Measurements from ENCODE around the gene FNDC3B. TPM values are rescaled to one million over a fixed set of nuclear protein-coding genes. Genes with fewer than 3 reads are reported as not detected.

The FNDC3B gene
- total and polyA plus RNA-seq, 2 of the 8 experiments (the other 6 are each of a cell fraction or from before 2014, with no cell fraction given): 14.1 to 44.4 TPM

- H3K4me1 ChIP-seq (replicated peaks in 1 of 4; ENCODE audit: control insufficient read depth in 3 of 4, insufficient read depth in 4 of 4, low read length in 3 of 4): no peaks in the 10 kb centered on the region
- no peak overlapping the region for H2BK20ac ChIP-seq (ENCODE audit: low read length)
- no peaks in the 10 kb centered on the region for H4K20me1 ChIP-seq (replicated peaks in 1 of 2; ENCODE audit: control insufficient read depth in 1 of 2, insufficient read depth in 2 of 2, low read length in 2 of 2)
- no peak overlapping the region for H3K18ac ChIP-seq (ENCODE audit: extremely low read depth, low read length)
- WGBS, 2 experiments (ENCODE audit: extremely low coverage in 1 of 2, insufficient coverage in 1 of 2, insufficient read length in 1 of 2, insufficient replicate concordance in 2 of 2, low coverage in 1 of 2, low lambda C conversion rate in 2 of 2, missing lambda C conversion rate in 1 of 2): 90% methylated on average over 4 of the region's 4 CpGs; no CpG with 5 or more reads in 1 of the 2 experiments
- no peak overlapping the region for H3K4me3 ChIP-seq (ENCODE audit: extremely low read depth in 1 of 4, insufficient read depth in 2 of 4, low read depth in 3 of 4, low read length in 4 of 4)
- H3K14ac ChIP-seq (ENCODE audit: insufficient read length): no peak overlapping the region
- no peaks in the 10 kb centered on the region for H3K79me2 ChIP-seq (ENCODE audit: control insufficient read depth in 1 of 2, insufficient read depth in 2 of 2, low read length in 2 of 2)
- H3K79me1 ChIP-seq (ENCODE audit: low read depth, low read length): no peaks in the 10 kb centered on the region; the same call in 1 of the 2 replicates
- no peaks in the 10 kb centered on the region for H3K27me3 ChIP-seq (replicated peaks in 1 of 4; ENCODE audit: control insufficient read depth in 3 of 4, extremely low read depth in 1 of 4, insufficient read depth in 3 of 4, low read length in 3 of 4)
- FAIRE-seq: no peak
- no peak overlapping the region for H2AK5ac ChIP-seq (ENCODE audit: low read depth, low read length)
- no peak overlapping the region for H3K9ac ChIP-seq (replicated peaks in 1 of 4; ENCODE audit: extremely low read depth in 1 of 4, low read depth in 3 of 4, low read length in 3 of 4)
- CTCF ChIA-PET (ENCODE audit: partially characterized antibody): interaction anchor here (1.1 to 2.6 kb wide), 4 partner anchors 11 to 253 kb away, joined by 3 to 8 read pairs (median 4); no protein-coding TSS in a partner anchor
- no peak overlapping the region for H3K23ac ChIP-seq (ENCODE audit: insufficient read length)
- no peak overlapping the region for H4K5ac ChIP-seq (ENCODE audit: insufficient read length, low read depth, low read length)
- H3K4ac ChIP-seq (replicated peaks; ENCODE audit: insufficient read length, low read depth, low read length): no peak overlapping the region
- H3K4me2 ChIP-seq (ENCODE audit: insufficient read depth in 1 of 2, low read depth in 2 of 2, low read length in 2 of 2): no peak overlapping the region
- no peak overlapping the region for H2AFZ ChIP-seq (ENCODE audit: low read length)
- POLR2A ChIA-PET (ENCODE audit: partially characterized antibody): no interaction called here
- H3K23me2 ChIP-seq (ENCODE audit: low read depth, low read length): no peaks in the 10 kb centered on the region
- H3K36me3 ChIP-seq (ENCODE audit: control insufficient read depth in 2 of 4, insufficient read depth in 4 of 4, low read length in 3 of 4): peaks cover 2 to 14% (median 6%) of the 10 kb centered on the region in 4 experiments; a peak in 5 of 8 replicates
- H2BK12ac ChIP-seq (ENCODE audit: low read depth, low read length): no peak overlapping the region
- DNase-seq (ENCODE audit: low read depth in 1 of 2, low spot score in 2 of 2): no peak
- H2BK5ac ChIP-seq (ENCODE audit: low read depth, low read length): no peak overlapping the region
- H3K9me3 ChIP-seq (ENCODE audit: insufficient read depth in 2 of 2, low read depth in 1 of 2, low read length in 1 of 2): no peaks in the 10 kb centered on the region
- H3K56ac ChIP-seq (replicated peaks; ENCODE audit: insufficient read length, low read depth, low read length): no peak overlapping the region
- no peak overlapping the region for H3K27ac ChIP-seq (ENCODE audit: low read depth, low read length)
- no peak overlapping the region for H4K91ac ChIP-seq (replicated peaks; ENCODE audit: insufficient read length, low read length)
- H2BK15ac ChIP-seq (ENCODE audit: low read length): no peak overlapping the region
- H4K8ac ChIP-seq (ENCODE audit: extremely low read depth, insufficient read depth, low read length): no peak overlapping the region
- no peak overlapping the region for H2BK120ac ChIP-seq (replicated peaks; ENCODE audit: low read depth, low read length)
- no peak for TF ChIP-seq SAP30 (IDR thresholded peaks at IDR 0.05; ENCODE audit: insufficient read depth, insufficient replicate concordance, low read length)
- no peak for TF ChIP-seq MAX (IDR thresholded peaks at IDR 0.05)
- TF ChIP-seq SP1 (IDR thresholded peaks at IDR 0.05; ENCODE audit: low read depth, low read length): no peak
- no peak for TF ChIP-seq SIRT6 (IDR thresholded peaks at IDR 0.05; ENCODE audit: low read length)
- no peak for TF ChIP-seq TAF7 (optimal IDR thresholded peaks at IDR 0.05; ENCODE audit: borderline replicate concordance, low read depth, low read length)
- no peak for TF ChIP-seq RFX5 (IDR thresholded peaks at IDR 0.05; ENCODE audit: borderline replicate concordance, low read depth, low read length)
- no peak for TF ChIP-seq RAD21 (IDR thresholded peaks at IDR 0.05 in 1 of 2, conservative IDR thresholded peaks at IDR 0.05 in 1 of 2; ENCODE audit: low read depth in 2 of 2, low read length in 2 of 2)
- no peak for TF ChIP-seq KDM1A (IDR thresholded peaks at IDR 0.05; ENCODE audit: borderline replicate concordance, low read length)
- no peak for TF ChIP-seq CTCF (IDR thresholded peaks at IDR 0.05; ENCODE audit: control extremely low read depth in 1 of 3, insufficient read depth in 1 of 3, low read depth in 1 of 3, low read length in 3 of 3)
- TF ChIP-seq NRF1 (IDR thresholded peaks at IDR 0.05; ENCODE audit: low read depth, low read length): no peak
- no peak for TF ChIP-seq POLR2AphosphoS5 (IDR thresholded peaks at IDR 0.05; ENCODE audit: low read depth, low read length)
Measured at GRCh38 chr3:172288651-172289050, 249.3 kb downstream of the FNDC3B start.
